ENCODE measurements around the gene ERMP1.

ERMP1 gene

DNA sequence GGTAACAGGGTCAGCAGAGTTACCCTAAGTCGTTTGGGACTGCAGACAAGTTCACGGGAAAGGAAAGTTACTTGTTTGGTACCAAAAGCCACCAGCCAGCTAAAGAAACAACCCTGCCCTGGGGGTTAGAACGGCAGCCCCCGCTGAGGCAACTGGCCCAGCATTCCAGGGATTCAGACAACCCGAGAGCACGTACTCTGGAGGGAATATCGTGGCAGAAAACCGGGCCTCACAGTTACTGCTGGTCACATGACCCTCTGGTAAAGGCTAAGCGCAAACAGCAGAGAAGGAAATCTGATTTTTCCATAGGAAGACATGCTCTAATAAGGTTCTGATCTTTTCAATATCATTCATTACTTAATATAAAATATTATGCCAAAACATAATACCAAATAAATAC lies 35.3 kb upstream of the ERMP1 start:
- no peaks in the 10 kb centered on the region for H3F3A ChIP-seq (ENCODE audit: insufficient read depth, low read length)
- H3K27ac ChIP-seq (ENCODE audit: low read depth, low read length, poor library complexity, severe bottlenecking), result no peak overlapping the region
- H3K4me2 ChIP-seq (ENCODE audit: low read length), result no peak overlapping the region
- no peaks in the 10 kb centered on the region for H4K20me1 ChIP-seq (ENCODE audit: insufficient read depth, low read length)
- no peak for TF ChIP-seq EZH2 (IDR thresholded peaks at IDR 0.05; ENCODE audit: borderline replicate concordance, low read length)
- TF ChIP-seq, protein P1, sequence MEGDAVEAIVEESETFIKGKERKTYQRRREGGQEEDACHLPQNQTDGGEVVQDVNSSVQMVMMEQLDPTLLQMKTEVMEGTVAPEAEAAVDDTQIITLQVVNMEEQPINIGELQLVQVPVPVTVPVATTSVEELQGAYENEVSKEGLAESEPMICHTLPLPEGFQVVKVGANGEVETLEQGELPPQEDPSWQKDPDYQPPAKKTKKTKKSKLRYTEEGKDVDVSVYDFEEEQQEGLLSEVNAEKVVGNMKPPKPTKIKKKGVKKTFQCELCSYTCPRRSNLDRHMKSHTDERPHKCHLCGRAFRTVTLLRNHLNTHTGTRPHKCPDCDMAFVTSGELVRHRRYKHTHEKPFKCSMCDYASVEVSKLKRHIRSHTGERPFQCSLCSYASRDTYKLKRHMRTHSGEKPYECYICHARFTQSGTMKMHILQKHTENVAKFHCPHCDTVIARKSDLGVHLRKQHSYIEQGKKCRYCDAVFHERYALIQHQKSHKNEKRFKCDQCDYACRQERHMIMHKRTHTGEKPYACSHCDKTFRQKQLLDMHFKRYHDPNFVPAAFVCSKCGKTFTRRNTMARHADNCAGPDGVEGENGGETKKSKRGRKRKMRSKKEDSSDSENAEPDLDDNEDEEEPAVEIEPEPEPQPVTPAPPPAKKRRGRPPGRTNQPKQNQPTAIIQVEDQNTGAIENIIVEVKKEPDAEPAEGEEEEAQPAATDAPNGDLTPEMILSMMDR (IDR thresholded peaks at IDR 0.05; ENCODE audit: low read length), result no peak
- no peaks in the 10 kb centered on the region for H3K9me3 ChIP-seq (ENCODE audit: low read length)
- no peak overlapping the region for H2AFZ ChIP-seq (ENCODE audit: low read length)
- H3K4me3 ChIP-seq (ENCODE audit: low read depth, low read length, poor library complexity, severe bottlenecking), result no peak overlapping the region
- H3K27me3 ChIP-seq (ENCODE audit: insufficient read depth, low read length), result no peaks in the 10 kb centered on the region
- no peaks in the 10 kb centered on the region for H3K36me3 ChIP-seq (ENCODE audit: insufficient read depth, low read length)
- H3K79me2 ChIP-seq (ENCODE audit: insufficient read depth, low read length), result no peaks in the 10 kb centered on the region
- H3K4me1 ChIP-seq (ENCODE audit: insufficient read depth, low read length, severe bottlenecking), result peaks cover 13% of the 10 kb centered on the region
- no peak overlapping the region for H3K9ac ChIP-seq (ENCODE audit: low read length)
- no peaks in the 10 kb centered on the region for H3K9me2 ChIP-seq (ENCODE audit: low read depth, low read length)

DNA sequence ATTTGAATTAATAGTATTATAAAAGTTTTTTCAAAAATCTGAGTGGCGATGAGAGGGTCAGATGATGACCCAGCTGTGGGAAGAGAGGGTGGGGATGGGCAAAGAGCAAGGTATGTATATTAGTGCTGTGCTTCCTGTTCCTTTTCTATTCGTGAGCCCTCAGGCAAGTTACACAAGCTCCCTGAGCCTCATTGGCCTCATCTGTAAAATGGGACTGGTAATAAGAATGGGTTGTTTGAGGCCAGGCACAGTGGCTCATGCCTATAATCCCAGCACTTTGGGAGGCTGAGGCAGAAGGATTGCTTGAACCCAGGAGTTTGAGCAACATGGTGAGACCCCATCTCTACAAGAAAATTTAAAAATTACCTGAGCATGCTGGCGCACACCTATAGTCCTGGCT lies 33.8 kb upstream of the ERMP1 start:
- peaks cover 13% of the 10 kb centered on the region for H3K4me1 ChIP-seq (ENCODE audit: insufficient read depth, low read length, severe bottlenecking)
- H3K27me3 ChIP-seq (ENCODE audit: insufficient read depth, low read length), result no peaks in the 10 kb centered on the region
- no peak overlapping the region for H3K4me3 ChIP-seq (ENCODE audit: low read depth, low read length, poor library complexity, severe bottlenecking)
- no peak overlapping the region for H3K9ac ChIP-seq (ENCODE audit: low read length)
- H3K9me3 ChIP-seq (ENCODE audit: low read length), result no peaks in the 10 kb centered on the region
- no peaks in the 10 kb centered on the region for H4K20me1 ChIP-seq (ENCODE audit: insufficient read depth, low read length)
- no peak for TF ChIP-seq EZH2 (IDR thresholded peaks at IDR 0.05; ENCODE audit: borderline replicate concordance, low read length)
- TF ChIP-seq, protein P1 (IDR thresholded peaks at IDR 0.05; ENCODE audit: low read length), result no peak
- H3K9me2 ChIP-seq (ENCODE audit: low read depth, low read length), result no peaks in the 10 kb centered on the region
- no peak overlapping the region for H3K4me2 ChIP-seq (ENCODE audit: low read length)
- no peak overlapping the region for H2AFZ ChIP-seq (ENCODE audit: low read length)
- no peaks in the 10 kb centered on the region for H3K36me3 ChIP-seq (ENCODE audit: insufficient read depth, low read length)
- H3K79me2 ChIP-seq (ENCODE audit: insufficient read depth, low read length), result no peaks in the 10 kb centered on the region
- H3K27ac ChIP-seq (ENCODE audit: low read depth, low read length, poor library complexity, severe bottlenecking), result no peak overlapping the region
- H3F3A ChIP-seq (ENCODE audit: insufficient read depth, low read length), result no peaks in the 10 kb centered on the region

DNA sequence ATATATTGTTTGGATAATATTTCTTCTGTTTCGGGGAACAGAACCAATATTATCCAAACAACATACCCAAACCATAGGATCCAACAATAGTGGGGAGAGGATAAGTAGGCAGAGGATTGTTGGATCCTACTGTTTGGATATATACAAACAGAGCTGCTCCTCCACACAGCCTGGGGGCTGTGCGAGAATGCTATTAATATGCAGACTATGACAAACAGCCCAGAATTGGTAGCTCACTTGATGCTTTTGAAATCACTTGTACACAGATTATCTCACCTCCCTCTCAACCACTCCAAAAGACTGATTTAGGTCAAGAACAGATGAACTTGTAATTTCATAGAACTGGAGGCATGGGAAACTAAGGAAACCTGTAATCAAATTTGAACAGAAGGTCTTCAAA lies 33.4 kb upstream of the ERMP1 start:
- Histone ChIP-seq H4K20me1 (ENCODE audit: insufficient read depth, low read length) (no peaks in the 10 kb centered on the region), H3K9me3 (ENCODE audit: low read length) (no peaks in the 10 kb centered on the region), H3K9me2 (ENCODE audit: low read depth, low read length) (no peaks in the 10 kb centered on the region), H3K27ac (ENCODE audit: low read depth, low read length, poor library complexity, severe bottlenecking) (no peak overlapping the region), H3K36me3 (ENCODE audit: insufficient read depth, low read length) (no peaks in the 10 kb centered on the region), H2AFZ (ENCODE audit: low read length) (no peak overlapping the region), H3K27me3 (ENCODE audit: insufficient read depth, low read length) (no peaks in the 10 kb centered on the region), H3F3A (ENCODE audit: insufficient read depth, low read length) (no peaks in the 10 kb centered on the region), H3K9ac (ENCODE audit: low read length) (no peak overlapping the region), H3K79me2 (ENCODE audit: insufficient read depth, low read length) (no peaks in the 10 kb centered on the region), H3K4me1 (ENCODE audit: insufficient read depth, low read length, severe bottlenecking) (peaks cover 13% of the 10 kb centered on the region), H3K4me2 (ENCODE audit: low read length) (no peak overlapping the region), H3K4me3 (ENCODE audit: low read depth, low read length, poor library complexity, severe bottlenecking) (no peak overlapping the region)
- TF ChIP-seq, protein P1 (IDR thresholded peaks at IDR 0.05; ENCODE audit: low read length), result no peak
- TF ChIP-seq EZH2 (IDR thresholded peaks at IDR 0.05; ENCODE audit: borderline replicate concordance, low read length), result no peak
